GM12875 (cell line): ENCODE data around the gene ALOXE3.

Experiments used
- H3K4me3 ChIP-seq: one replicate; pipeline ENCODE4 v1.5.1; 2011; ENCODE audit warnings: low read depth, low read length, control low read depth
- TF ChIP-seq, protein P1 (sequence below): IDR thresholded peaks from 2 replicates; pipeline ENCODE4 v1.5.1; 2011; ENCODE audit warnings: low read depth, mild to moderate bottlenecking, control low read depth, inconsistent platforms, low read length, moderate library complexity, borderline replicate concordance; ENCODE audit not compliant: insufficient read depth

ALOXE3 gene

DNA sequence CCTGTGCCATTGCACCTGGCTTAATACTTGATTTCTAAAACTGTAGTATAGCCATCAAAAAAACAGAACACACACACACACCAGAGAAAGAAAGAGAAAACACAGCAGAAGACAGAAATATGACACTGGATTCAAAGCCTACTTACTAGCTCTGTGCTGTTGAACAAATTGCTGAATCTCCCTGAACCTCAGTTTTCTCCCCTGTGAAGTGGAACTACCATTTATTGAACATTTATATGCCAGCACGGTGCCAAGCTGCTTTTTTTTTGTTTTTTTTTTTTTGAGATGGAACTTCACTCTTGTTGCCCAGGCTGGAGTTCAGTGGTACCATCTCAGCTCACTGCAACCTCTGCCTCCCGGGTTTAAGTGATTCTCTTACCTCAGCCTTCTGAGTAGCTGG is 17.6 kb downstream of the ALOXE3 start:
- H3K4me3 ChIP-seq = no peak overlapping the region
- TF ChIP-seq, protein P1, sequence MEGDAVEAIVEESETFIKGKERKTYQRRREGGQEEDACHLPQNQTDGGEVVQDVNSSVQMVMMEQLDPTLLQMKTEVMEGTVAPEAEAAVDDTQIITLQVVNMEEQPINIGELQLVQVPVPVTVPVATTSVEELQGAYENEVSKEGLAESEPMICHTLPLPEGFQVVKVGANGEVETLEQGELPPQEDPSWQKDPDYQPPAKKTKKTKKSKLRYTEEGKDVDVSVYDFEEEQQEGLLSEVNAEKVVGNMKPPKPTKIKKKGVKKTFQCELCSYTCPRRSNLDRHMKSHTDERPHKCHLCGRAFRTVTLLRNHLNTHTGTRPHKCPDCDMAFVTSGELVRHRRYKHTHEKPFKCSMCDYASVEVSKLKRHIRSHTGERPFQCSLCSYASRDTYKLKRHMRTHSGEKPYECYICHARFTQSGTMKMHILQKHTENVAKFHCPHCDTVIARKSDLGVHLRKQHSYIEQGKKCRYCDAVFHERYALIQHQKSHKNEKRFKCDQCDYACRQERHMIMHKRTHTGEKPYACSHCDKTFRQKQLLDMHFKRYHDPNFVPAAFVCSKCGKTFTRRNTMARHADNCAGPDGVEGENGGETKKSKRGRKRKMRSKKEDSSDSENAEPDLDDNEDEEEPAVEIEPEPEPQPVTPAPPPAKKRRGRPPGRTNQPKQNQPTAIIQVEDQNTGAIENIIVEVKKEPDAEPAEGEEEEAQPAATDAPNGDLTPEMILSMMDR = no peak

DNA sequence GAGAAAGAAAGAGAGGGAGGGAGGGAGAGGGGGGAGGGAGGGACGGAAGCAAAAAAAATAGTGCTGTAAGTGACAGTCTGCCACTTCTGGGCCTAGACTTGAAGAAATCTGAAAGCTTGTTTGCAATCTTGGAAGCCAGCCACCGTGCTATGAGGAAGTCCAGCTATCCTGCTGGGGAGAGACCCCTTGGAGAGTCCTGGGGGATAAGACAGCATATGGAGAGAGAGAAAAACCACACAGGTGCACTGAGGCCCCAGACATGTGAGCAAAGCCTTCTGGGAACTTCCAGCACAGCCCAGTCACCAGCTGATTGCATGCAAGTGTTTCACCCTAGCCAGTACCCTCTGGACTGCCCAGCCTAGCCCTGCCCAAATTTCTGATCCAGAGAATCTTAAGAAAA is 18.2 kb downstream of the ALOXE3 start:
- TF ChIP-seq, protein P1 = no peak
- H3K4me3 ChIP-seq = no peak overlapping the region

DNA sequence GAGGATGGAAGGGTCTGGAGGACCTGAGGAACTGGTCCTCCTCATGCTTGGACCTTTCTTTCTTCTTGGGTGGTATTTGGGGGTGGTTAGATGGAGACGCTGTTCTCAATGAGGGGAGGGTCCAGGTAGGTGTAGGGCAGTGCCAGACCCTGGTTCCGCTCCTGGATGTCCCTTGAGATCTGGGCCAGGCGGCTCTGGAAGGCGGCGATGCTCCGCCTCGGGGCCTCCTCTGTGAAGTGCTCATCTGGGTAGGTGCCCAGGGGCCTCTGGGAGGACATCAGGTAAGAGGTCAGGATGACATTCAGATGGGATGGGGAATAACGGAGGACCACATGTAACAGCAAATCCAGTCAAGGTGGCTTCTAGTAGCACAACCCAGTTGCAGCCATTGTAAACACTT is 21.8 kb downstream of the ALOXE3 start:
- TF ChIP-seq, protein P1 = no peak
- H3K4me3 ChIP-seq = no peak overlapping the region

DNA sequence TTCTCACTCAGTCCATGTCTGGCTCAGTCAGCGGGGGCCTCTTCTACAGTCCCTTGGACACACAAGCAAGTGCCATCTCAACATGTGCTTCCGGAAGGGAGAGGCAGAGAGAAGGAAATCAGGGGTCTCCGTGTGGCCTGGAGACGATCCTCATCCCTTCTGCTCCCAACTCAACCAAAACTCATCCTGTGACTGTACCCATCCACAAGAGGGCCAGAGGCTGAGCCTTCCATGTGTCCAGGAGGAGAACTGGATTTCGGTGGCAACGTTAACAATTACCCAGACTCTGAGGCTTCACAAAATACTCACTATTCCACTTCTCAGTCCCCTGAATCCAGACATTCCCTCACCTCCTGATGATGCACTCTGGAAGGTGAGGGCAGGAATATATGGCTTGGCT is 23.0 kb downstream of the ALOXE3 start:
- H3K4me3 ChIP-seq = no peak overlapping the region
- TF ChIP-seq, protein P1 = no peak

DNA sequence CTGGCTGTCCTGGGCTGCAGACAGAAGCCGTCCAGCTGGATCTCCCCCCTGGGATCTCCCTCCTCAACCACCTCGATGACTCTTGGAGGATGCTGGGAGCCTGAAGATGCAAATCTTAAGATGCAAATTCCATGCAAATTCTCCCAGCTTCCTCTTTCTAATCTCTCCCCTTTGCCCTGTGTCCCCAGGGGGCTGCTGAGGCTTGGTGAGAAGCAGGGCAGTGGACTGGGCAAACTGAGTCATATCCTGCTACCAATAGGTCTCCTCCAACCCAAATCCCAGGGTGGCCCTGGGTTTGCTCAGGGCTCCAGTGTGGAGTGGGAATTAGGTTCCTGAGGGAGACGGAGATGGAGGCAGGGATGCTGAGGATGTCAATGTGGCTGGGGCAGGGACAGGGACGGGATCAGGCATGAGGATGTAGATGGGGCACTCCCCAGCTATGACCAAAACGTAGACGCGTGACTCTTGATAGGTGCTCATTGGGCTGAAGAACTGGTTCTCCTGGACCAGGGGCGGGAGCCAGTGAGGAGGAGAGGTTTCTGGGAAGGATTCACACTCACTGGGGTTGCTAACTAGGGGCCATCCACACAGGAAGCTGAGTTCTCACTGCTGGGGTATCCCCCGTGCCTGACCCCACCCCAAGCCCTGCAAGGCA is 27.2 kb downstream of the ALOXE3 start:
- TF ChIP-seq, protein P1 = no peak
- no peak overlapping the region for H3K4me3 ChIP-seq

DNA sequence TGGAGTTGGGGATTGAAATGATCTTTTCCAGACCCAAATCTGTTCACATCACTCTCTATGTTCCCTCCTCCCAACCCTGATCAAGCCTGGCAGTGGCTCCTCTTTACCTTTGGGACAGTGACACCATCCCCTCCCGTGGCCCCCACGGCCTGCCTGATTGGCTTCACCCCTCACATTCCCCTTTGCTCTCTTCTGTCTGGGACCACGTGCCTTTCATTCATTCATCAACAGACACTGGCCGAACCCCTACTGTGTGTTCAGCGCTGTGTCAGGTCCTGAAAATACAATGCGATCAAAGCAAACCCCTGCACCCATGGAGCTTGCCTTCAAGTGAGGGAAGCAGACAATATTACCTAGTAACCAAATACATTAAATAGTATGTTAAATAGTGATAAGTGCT is 28.6 kb downstream of the ALOXE3 start:
- no peak overlapping the region for H3K4me3 ChIP-seq
- TF ChIP-seq, protein P1 = no peak

DNA sequence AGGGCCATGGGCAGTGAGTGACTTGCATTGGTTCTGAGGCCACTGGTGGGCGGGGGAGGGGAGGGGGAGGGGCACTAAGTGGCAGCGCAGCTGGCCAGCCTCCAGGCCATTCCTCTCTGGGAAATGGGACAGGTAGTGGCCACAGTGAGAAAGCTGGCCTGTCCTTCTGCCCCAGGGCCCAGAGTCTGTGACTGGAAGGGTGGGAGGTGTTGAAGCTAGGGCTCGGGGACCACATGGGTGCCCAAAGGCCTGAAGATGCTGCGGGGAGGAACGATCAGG is 30.4 kb downstream of the ALOXE3 start:
- H3K4me3 ChIP-seq = no peak overlapping the region
- TF ChIP-seq, protein P1 = no peak
